Neuronal stem cell (in vitro differentiated cells): ENCODE results near the gene NUBPL.

ENCODE experiments used
- DNase-seq: peaks from one replicate; pipeline ENCODE4 v3.0.0-alpha.2; 2013; ENCODE audit warnings: low spot score
- H2AFZ ChIP-seq: one replicate; pipeline ENCODE4 v1.6.1; 2013; ENCODE audit warnings: mild to moderate bottlenecking, low read length, inconsistent platforms
- H2AK5ac ChIP-seq: 2 replicates; pipeline ENCODE4 v1.6.1; 2013; ENCODE audit warnings: low read depth, mild to moderate bottlenecking, inconsistent platforms, low read length, moderate library complexity, mixed read lengths
- H2BK120ac ChIP-seq: 2 replicates; pipeline ENCODE4 v1.6.1; 2013; ENCODE audit warnings: low read depth, mild to moderate bottlenecking, inconsistent platforms, low read length, moderate library complexity, mixed read lengths
- H2BK12ac ChIP-seq: one replicate; pipeline ENCODE4 v1.6.1; 2013; ENCODE audit warnings: low read length, inconsistent platforms
- H2BK15ac ChIP-seq: 2 replicates; pipeline ENCODE4 v1.6.1; 2013; ENCODE audit warnings: mild to moderate bottlenecking, low read length, inconsistent platforms, mixed read lengths
- H2BK5ac ChIP-seq: one replicate; pipeline ENCODE4 v1.6.1; 2013; ENCODE audit warnings: inconsistent platforms, mild to moderate bottlenecking, low read length, moderate library complexity
- H3K14ac ChIP-seq: one replicate; pipeline ENCODE4 v1.6.1; 2013; ENCODE audit warnings: low read length, inconsistent platforms
- H3K18ac ChIP-seq: 2 replicates; pipeline ENCODE4 v1.6.1; 2013; ENCODE audit warnings: low read length, inconsistent platforms
- H3K23ac ChIP-seq: 2 replicates; pipeline ENCODE4 v1.6.1; 2013; ENCODE audit warnings: low read depth, mild to moderate bottlenecking, mixed read lengths, low read length, inconsistent platforms; ENCODE audit not compliant: poor library complexity
- H3K27ac ChIP-seq: replicated peaks from 3 replicates; pipeline ENCODE4 v1.5.1; 2013; ENCODE audit warnings: low read length, inconsistent platforms
- H3K27me3 ChIP-seq, 3 experiments: 2 replicates each; pipeline ENCODE4 v1.6.1; 2013; ENCODE audit warnings: low read length in 3 of 3, mild to moderate bottlenecking in 2 of 3, inconsistent platforms in 1 of 3, low read depth in 1 of 3, mixed read lengths in 1 of 3, moderate library complexity in 1 of 3; ENCODE audit not compliant: control insufficient read depth in 3 of 3, insufficient read depth in 3 of 3
- H3K36me3 ChIP-seq, 2 donors: replicated peaks in 1 of 2; 2 replicates each; pipeline ENCODE4 v1.6.1; 2013; ENCODE audit warnings: low read length in 2 of 2; ENCODE audit not compliant: control insufficient read depth in 2 of 2, insufficient read depth in 2 of 2
- H3K4ac ChIP-seq: 2 replicates; pipeline ENCODE4 v1.6.1; 2013; ENCODE audit warnings: inconsistent platforms, mild to moderate bottlenecking, low read length, moderate library complexity
- H3K4me1 ChIP-seq, 2 donors: 1 replicate in 1 of 2; 2 replicates in 1 of 2; pipeline ENCODE4 v1.6.1; 2013; ENCODE audit warnings: low read length in 2 of 2, low read depth in 1 of 2; ENCODE audit not compliant: control insufficient read depth in 2 of 2, insufficient read depth in 1 of 2
- H3K4me2 ChIP-seq: one replicate; pipeline ENCODE4 v1.6.1; 2013; ENCODE audit warnings: mild to moderate bottlenecking, low read length, inconsistent platforms; ENCODE audit not compliant: insufficient read depth, poor library complexity, severe bottlenecking
- H3K4me3 ChIP-seq, 2 donors: 2 replicates each; pipeline ENCODE4 v1.5.1; 2013; ENCODE audit warnings: low read length in 2 of 2, mild to moderate bottlenecking in 2 of 2, inconsistent platforms in 1 of 2, moderate library complexity in 1 of 2
- H3K79me1 ChIP-seq: one replicate; pipeline ENCODE4 v1.6.1; 2013; ENCODE audit warnings: low read depth, mild to moderate bottlenecking, inconsistent platforms, low read length, moderate library complexity
- H3K9ac ChIP-seq: one replicate; pipeline ENCODE4 v1.6.1; 2013; ENCODE audit warnings: mild to moderate bottlenecking, low read depth, low read length, inconsistent platforms; ENCODE audit not compliant: poor library complexity
- H3K9me3 ChIP-seq, 2 donors: replicated peaks in 1 of 2; 2 replicates each; pipeline versions ENCODE3 to v1.6.1; 2013; ENCODE audit warnings: low read length in 2 of 2, mild to moderate bottlenecking in 2 of 2, inconsistent platforms in 1 of 2, low read depth in 1 of 2, mixed read lengths in 1 of 2, moderate library complexity in 1 of 2; ENCODE audit not compliant: control insufficient read depth in 2 of 2, insufficient read depth in 1 of 2
- H4K8ac ChIP-seq: one replicate; pipeline ENCODE4 v1.6.1; 2013; ENCODE audit warnings: low read depth, mild to moderate bottlenecking, inconsistent platforms, low read length, moderate library complexity
- H4K91ac ChIP-seq: one replicate; pipeline ENCODE4 v1.6.1; 2013; ENCODE audit warnings: low read length, low read depth, mild to moderate bottlenecking, inconsistent platforms; ENCODE audit not compliant: poor library complexity
- WGBS, 2 donors: extraction: QIAGEN DNeasy Blood & Tissue Kit; methylation state at CpG; one replicate each; pipeline ENCODE4 v1.1.7; 2013; ENCODE audit warnings: missing lambda C conversion rate in 2 of 2, mixed read lengths in 1 of 2; ENCODE audit not compliant: insufficient read length in 2 of 2, insufficient replicate concordance in 1 of 2; ENCODE audit errors: extremely low coverage in 2 of 2; 5-methylcytosine and 5-hydroxymethylcytosine counted together

The NUBPL gene

GRCh38 chr14:31825459-31825858 is 264.3 kb downstream of the NUBPL start:
- Histone ChIP-seq H3K79me1 (no peaks in the 10 kb centered on the region), H3K4me1 (no peaks in the 10 kb centered on the region), H3K36me3 (no peaks in the 10 kb centered on the region), H3K27me3 (no peaks in the 10 kb centered on the region), H3K18ac (no peak overlapping the region), H4K91ac (no peak overlapping the region), H3K4me3 (no peak overlapping the region), H3K14ac (no peak overlapping the region), H4K8ac (no peak overlapping the region), H2BK12ac (no peak overlapping the region), H2BK120ac (no peak overlapping the region), H3K4me2 (no peak overlapping the region), H2AFZ (no peak overlapping the region), H3K23ac (no peak overlapping the region), H3K4ac (no peak overlapping the region), H3K9ac (no peak overlapping the region), H2AK5ac (no peak overlapping the region), H2BK15ac (no peak overlapping the region), H2BK5ac (no peak overlapping the region), H3K9me3 (no peaks in the 10 kb centered on the region), H3K27ac (no peak overlapping the region)
- DNase-seq = no peak

GRCh38 chr14:31827325-31827724 is 266.1 kb downstream of the NUBPL start:
- H2BK15ac ChIP-seq = no peak overlapping the region
- H3K9me3 ChIP-seq = no peaks in the 10 kb centered on the region
- H3K27me3 ChIP-seq = no peaks in the 10 kb centered on the region
- no peak for DNase-seq
- no peak overlapping the region for H3K4me2 ChIP-seq
- no peak overlapping the region for H3K23ac ChIP-seq
- H3K27ac ChIP-seq = no peak overlapping the region
- no peak overlapping the region for H3K9ac ChIP-seq
- no peak overlapping the region for H3K14ac ChIP-seq
- no peaks in the 10 kb centered on the region for H3K4me1 ChIP-seq
- H3K79me1 ChIP-seq = no peaks in the 10 kb centered on the region
- no peak overlapping the region for H4K8ac ChIP-seq
- H2AFZ ChIP-seq = no peak overlapping the region
- H2BK5ac ChIP-seq = no peak overlapping the region
- no peak overlapping the region for H3K4ac ChIP-seq
- no peaks in the 10 kb centered on the region for H3K36me3 ChIP-seq
- no peak overlapping the region for H3K4me3 ChIP-seq
- no peak overlapping the region for H3K18ac ChIP-seq
- H2BK12ac ChIP-seq = no peak overlapping the region
- no peak overlapping the region for H4K91ac ChIP-seq
- H2AK5ac ChIP-seq = no peak overlapping the region
- H2BK120ac ChIP-seq = no peak overlapping the region

GRCh38 chr14:31828946-31829868 is 268.0 kb downstream of the NUBPL start:
- no peak overlapping the region for H2BK15ac ChIP-seq
- no peaks in the 10 kb centered on the region for H3K79me1 ChIP-seq
- H3K27me3 ChIP-seq = no peaks in the 10 kb centered on the region
- no peak overlapping the region for H2AFZ ChIP-seq
- H3K36me3 ChIP-seq = no peaks in the 10 kb centered on the region
- no peak overlapping the region for H3K23ac ChIP-seq
- no peak overlapping the region for H2BK12ac ChIP-seq
- H3K4me3 ChIP-seq = no peak overlapping the region
- no peak overlapping the region for H4K91ac ChIP-seq
- H2AK5ac ChIP-seq = no peak overlapping the region
- no peak overlapping the region for H3K9ac ChIP-seq
- H2BK120ac ChIP-seq = no peak overlapping the region
- H3K4me2 ChIP-seq = no peak overlapping the region
- no peak for DNase-seq
- H3K14ac ChIP-seq = no peak overlapping the region
- H3K9me3 ChIP-seq = no peaks in the 10 kb centered on the region
- H2BK5ac ChIP-seq = no peak overlapping the region
- no peaks in the 10 kb centered on the region for H3K4me1 ChIP-seq
- no CpG with 5 or more reads among the region's 3 CpGs for WGBS, 2 donors
- no peak overlapping the region for H3K18ac ChIP-seq
- no peak overlapping the region for H3K27ac ChIP-seq
- H4K8ac ChIP-seq = no peak overlapping the region
- H3K4ac ChIP-seq = no peak overlapping the region

- Histone ChIP-seq H2BK5ac (no peak overlapping the region), H3K79me1 (no peaks in the 10 kb centered on the region), H2BK15ac (no peak overlapping the region), H3K23ac (no peak overlapping the region), H3K36me3 (no peaks in the 10 kb centered on the region), H2BK120ac (no peak overlapping the region), H3K4me3 (no peak overlapping the region), H2AFZ (no peak overlapping the region), H3K9ac (no peak overlapping the region), H3K27me3 (no peaks in the 10 kb centered on the region), H3K18ac (no peak overlapping the region), H3K4ac (no peak overlapping the region), H3K4me2 (no peak overlapping the region), H3K9me3 (no peaks in the 10 kb centered on the region), H3K4me1 (no peaks in the 10 kb centered on the region), H4K91ac (no peak overlapping the region), H2BK12ac (no peak overlapping the region), H4K8ac (no peak overlapping the region), H2AK5ac (no peak overlapping the region), H3K27ac (no peak overlapping the region), H3K14ac (no peak overlapping the region)
- no CpG with 5 or more reads among the region's 1 CpG for WGBS, 2 donors
- DNase-seq = no peak
These were observed 273.4 kb downstream of the NUBPL start for GRCh38 chr14:31834616-31835015.
